Right lobe of liver (tissue), 6 donors: ENCODE measurements around the gene APPBP2. TPM values are rescaled to one million over a fixed set of nuclear protein-coding genes. Genes with fewer than 3 reads are reported as not detected.
"Not testable (repeated sequence)": the region's sequence is repeated elsewhere in the genome, so short reads cannot be mapped to it uniquely, and the experiment has no call there.

ENCODE experiments used
- ATAC-seq, 4 donors: fragments of 200-7000 bp; cut with Tn5 transposase; one replicate each; pipeline ENCODE4 v1.9.1; 2020; ENCODE audit warnings: mild to moderate bottlenecking in 4 of 4, moderate library complexity in 4 of 4
- DNase-seq, 3 donors: peaks; one replicate each; pipeline ENCODE4 v3.0.0-alpha.2; 2020
- H3K27ac ChIP-seq, 3 donors: fragments of 200-600 bp; one replicate each; pipeline ENCODE4 v1.8.0; 2022
- H3K27me3 ChIP-seq, 2 donors: fragments of 200-600 bp; one replicate each; pipeline ENCODE4 v1.8.0; 2022
- H3K36me3 ChIP-seq, 4 donors: fragments of 200-600 bp; sonication (generic) in 1 of 4; one replicate each; pipeline versions ENCODE4 v1.5.1 to v1.8.0; 2017 to 2022; ENCODE audit warnings: control low read depth in 1 of 4
- H3K4me1 ChIP-seq, 4 donors: fragments of 200-600 bp; sonication (generic) in 1 of 4; one replicate each; pipeline versions ENCODE4 v1.5.1 to v1.8.0; 2017 to 2022; ENCODE audit warnings: control low read depth in 1 of 4
- H3K4me3 ChIP-seq, 3 donors: fragments of 200-600 bp; one replicate each; pipeline ENCODE4 v1.8.0; 2022
- H3K9me3 ChIP-seq, 4 donors: fragments of 200-600 bp; sonication (generic) in 1 of 4; one replicate each; pipeline versions ENCODE4 v1.5.1 to v1.8.0; 2017 to 2022; ENCODE audit warnings: control low read depth in 1 of 4
- CTCF ChIP-seq, 4 donors: fragments of 200-600 bp in 3 of 4; fragments of 450-650 bp in 1 of 4; IDR thresholded peaks; one replicate each; pipeline versions ENCODE4 v1.5.1 to v1.8.0; 2016 to 2022; ENCODE audit warnings: antibody characterized with exemption in 4 of 4, mild to moderate bottlenecking in 2 of 4
- POLR2A ChIP-seq: fragments of 450-650 bp; IDR thresholded peaks from one replicate; pipeline ENCODE4 v1.6.1; 2017; ENCODE audit warnings: antibody characterized with exemption, mild to moderate bottlenecking
- WGBS: methylation state at CpG from one replicate; pipeline ENCODE4 v1.1.6; 2018; ENCODE audit warnings: low coverage, low lambda C conversion rate; ENCODE audit not compliant: insufficient coverage; ENCODE audit errors: missing lambda C conversion rate; 5-methylcytosine and 5-hydroxymethylcytosine counted together
- intact Hi-C, 2 donors: fragments of 100-400 bp; cut with DNase I; formaldehyde crosslinking; loops; one replicate each; pipeline versions ENCODE4 v1.11.2 to v1.14.1; 2022
- total RNA-seq, 6 experiments: library from RNA; depleted of rRNA in 2 of 6; stranded (reverse); fragments of >200 nt in 2 of 6; fragmentation: NEBNext Ultra II Directional in 3 of 6; extraction: Animal tissue kit (Norgen Biotek cat#: 25700) in 3 of 6; gene quantifications; one replicate each; pipeline versions ENCODE4 v1.1.0 to v1.2.4, GENCODE V29; 2016 to 2023
- donor health status: DM: no; HTN: yes; CAD: no.
- donor health status: DM: no; HTN: no; CAD: no.
- donor health status: DM: no; HTN: no; CAD: no.
- donor health status: DM: no; HTN: yes; CAD: no.
- donor health status: DM: no; HTN: yes; CAD: no.

Gene APPBP2
- total RNA-seq, 6 experiments from 2014 or later = 8.7 to 19.3 (median 13.0) TPM

DNA sequence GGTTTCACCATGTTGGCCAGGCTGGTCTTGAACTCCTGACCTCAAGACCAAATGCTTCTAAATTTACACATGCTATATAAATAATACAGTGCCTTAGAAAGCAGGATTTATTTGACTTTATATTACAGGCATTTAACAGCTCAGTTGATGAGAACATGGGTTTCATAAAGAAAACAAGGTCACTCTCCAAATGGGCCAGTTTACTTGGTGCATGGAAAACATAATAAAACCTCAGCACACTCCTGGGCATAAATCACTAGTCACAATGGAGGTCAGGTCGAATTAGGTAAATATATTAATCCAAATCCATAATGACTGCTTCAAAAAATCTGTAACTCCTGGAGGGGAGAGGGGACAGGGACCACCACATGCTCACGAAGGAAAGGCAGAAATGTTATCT is 24.5 kb downstream of the APPBP2 start:
- H3K36me3 ChIP-seq = peaks cover 0 to 6% (median 0%) of the 10 kb centered on the region in 4 donors
- WGBS = 79% methylated on average over 2 of the region's 2 CpGs
- H3K27ac ChIP-seq = no peak overlapping the region
- intact Hi-C loops = loop anchor here in 1 of 2 donors (5.0 kb wide), 1 partner anchor 71 kb away; no protein-coding TSS in a partner anchor
- ATAC-seq (no peak), DNase-seq (no peak)
- H3K27me3 ChIP-seq = no peaks in the 10 kb centered on the region
- no peaks in the 10 kb centered on the region for H3K4me1 ChIP-seq
- no peaks in the 10 kb centered on the region for H3K9me3 ChIP-seq
- TF ChIP-seq CTCF (IDR thresholded peaks at IDR 0.05) (no peak), POLR2A (no peak)
- H3K4me3 ChIP-seq = no peak overlapping the region

DNA sequence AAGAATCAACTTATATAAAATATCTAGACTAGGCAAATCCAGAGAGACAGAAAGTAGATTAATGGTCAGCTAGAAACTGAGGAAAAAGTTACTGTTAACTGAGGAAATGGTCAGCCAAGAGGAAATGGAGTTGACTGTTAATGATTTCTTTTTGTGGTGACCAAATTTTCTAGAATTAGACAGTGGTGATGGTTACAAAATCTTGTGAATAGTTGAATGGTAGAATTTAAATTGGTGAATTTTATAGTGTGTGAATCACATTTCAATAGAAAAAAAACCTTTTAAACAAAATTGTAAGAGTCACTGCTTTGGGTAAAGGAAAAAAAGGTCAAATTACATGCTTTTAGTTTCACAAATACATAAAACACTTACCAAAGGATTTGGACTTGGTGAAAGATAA is 30.0 kb downstream of the APPBP2 start:
- Histone ChIP-seq H3K27me3 (no peaks in the 10 kb centered on the region), H3K9me3 (no peaks in the 10 kb centered on the region), H3K4me3 (no peak overlapping the region), H3K27ac (no peak overlapping the region), H3K4me1 (no peaks in the 10 kb centered on the region), H3K36me3 (peaks cover 6 to 16% (median 8%) of the 10 kb centered on the region in 4 donors)
- ATAC-seq (no peak), DNase-seq (no peak)
- TF ChIP-seq CTCF (IDR thresholded peaks at IDR 0.05) (no peak), POLR2A (no peak)
- intact Hi-C loops = no loop called here

DNA sequence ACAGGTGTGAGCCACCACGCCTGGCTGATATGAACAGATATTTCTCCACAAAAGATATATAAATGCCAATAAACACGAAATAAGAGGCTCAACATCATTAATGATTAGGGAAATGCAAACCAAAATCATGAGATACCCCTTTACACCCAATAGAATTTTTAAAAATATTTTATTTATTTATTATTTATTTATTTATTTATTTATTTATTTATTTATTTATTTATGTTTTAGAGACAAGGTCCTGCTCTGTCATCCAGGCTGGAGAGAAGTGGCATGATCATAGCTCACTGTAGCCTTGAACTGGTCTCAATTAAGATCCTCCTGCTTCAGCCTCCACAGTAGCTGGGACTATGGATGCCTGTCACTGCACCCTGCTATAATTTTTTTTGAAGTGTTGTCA is 30.8 kb downstream of the APPBP2 start:
- no peaks in the 10 kb centered on the region for H3K9me3 ChIP-seq
- no peaks in the 10 kb centered on the region for H3K4me1 ChIP-seq
- intact Hi-C loops = no loop called here
- ATAC-seq (no peak), DNase-seq (no peak)
- H3K4me3 ChIP-seq = no peak overlapping the region
- H3K27me3 ChIP-seq = no peaks in the 10 kb centered on the region
- H3K36me3 ChIP-seq = peaks cover 6 to 16% (median 8%) of the 10 kb centered on the region in 4 donors
- TF ChIP-seq POLR2A = no peak
- no peak for TF ChIP-seq CTCF (IDR thresholded peaks at IDR 0.05)
- H3K27ac ChIP-seq = no peak overlapping the region
- WGBS = 100% methylated on average over 2 of the region's 2 CpGs

- Histone ChIP-seq H3K27me3 (no peaks in the 10 kb centered on the region), H3K4me1 (no peaks in the 10 kb centered on the region), H3K36me3 (peaks cover 6 to 16% (median 8%) of the 10 kb centered on the region in 4 donors), H3K27ac (no peak overlapping the region), H3K4me3 (no peak overlapping the region), H3K9me3 (no peaks in the 10 kb centered on the region)
- DNase-seq = no peak
- intact Hi-C loops = no loop called here
- TF ChIP-seq POLR2A = no peak
- no peak for TF ChIP-seq CTCF (IDR thresholded peaks at IDR 0.05)
- WGBS = 90% methylated on average over 3 of the region's 3 CpGs
- ATAC-seq = no peak
These were observed 32.2 kb downstream of the APPBP2 start for GRCh38 chr17:60493847-60494321.

DNA sequence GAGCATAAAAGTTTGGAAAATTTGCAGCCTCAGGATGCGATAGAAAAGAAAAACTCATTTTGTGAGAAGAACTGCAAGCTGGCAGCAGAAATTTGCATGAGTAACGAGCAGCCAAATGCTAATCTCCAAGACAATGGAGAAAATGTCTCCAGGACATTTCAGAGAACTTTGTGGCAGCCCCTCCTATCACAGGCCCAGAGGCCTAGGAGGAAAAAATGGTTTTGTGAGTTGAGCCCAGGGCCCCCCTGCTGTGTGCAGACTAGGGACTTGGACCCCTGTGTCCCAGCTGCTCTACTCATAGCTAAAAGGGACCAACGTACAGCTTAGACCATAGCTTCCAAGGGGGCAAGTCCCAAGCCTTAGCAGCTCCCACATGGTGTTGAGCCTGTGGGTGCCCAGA is 34.3 kb downstream of the APPBP2 start:
- no peak for TF ChIP-seq CTCF (IDR thresholded peaks at IDR 0.05)
- no peak for TF ChIP-seq POLR2A
- Histone ChIP-seq H3K4me3 (no peak overlapping the region), H3K27me3 (no peaks in the 10 kb centered on the region), H3K4me1 (no peaks in the 10 kb centered on the region), H3K9me3 (no peaks in the 10 kb centered on the region), H3K27ac (no peak overlapping the region), H3K36me3 (peaks cover 3 to 16% (median 7%) of the 10 kb centered on the region in 4 donors)
- ATAC-seq (no peak), DNase-seq (no peak)
- intact Hi-C loops = no loop called here
- 92% methylated on average over 2 of the region's 3 CpGs for WGBS

GRCh38 chr17:60490594-60490993 is 35.4 kb downstream of the APPBP2 start:
- H3K36me3 ChIP-seq = peaks cover 3 to 16% (median 7%) of the 10 kb centered on the region in 4 donors
- H3K9me3 ChIP-seq = not testable (repeated sequence)
- WGBS = 100% methylated on average over 2 of the region's 2 CpGs

More at GRCh38 chr17:60490594-60490993, 35.4 kb downstream of the APPBP2 start:
- intact Hi-C loops, DNase-seq, H3K4me3 ChIP-seq, H3K27ac ChIP-seq, H3K27me3 ChIP-seq, ATAC-seq, H3K4me1 ChIP-seq: not testable (repeated sequence)
